Measurements from ENCODE around the gene FBXO44.
"Not testable (repeated sequence)": the region's sequence is repeated elsewhere in the genome, so short reads cannot be mapped to it uniquely, and the experiment has no call there.

FBXO44 gene

GRCh38 chr1:11638121-11638520 lies 16.6 kb upstream of the FBXO44 start:
- DNase-seq (ENCODE audit: low read depth) = no peak
- no peak overlapping the region for H3K4me3 ChIP-seq (ENCODE audit: low read depth, low read length)
- in situ Hi-C loops (cut with HindIII; ENCODE audit: low sequenced_read_pairs) = loop anchor here (5.0 kb wide), 1 partner anchor 396 kb away; no protein-coding TSS in a partner anchor
- TF ChIP-seq CTCF (IDR thresholded peaks at IDR 0.05; ENCODE audit: low read depth, low read length, missing control alignments) = no peak

GRCh38 chr1:11639372-11639771 lies 15.3 kb upstream of the FBXO44 start:
- no peak for DNase-seq (ENCODE audit: low read depth)
- no peak overlapping the region for H3K4me3 ChIP-seq (ENCODE audit: low read depth, low read length)
- in situ Hi-C loops (cut with HindIII; ENCODE audit: low sequenced_read_pairs) = loop anchor here (5.0 kb wide), 1 partner anchor 397 kb away; no protein-coding TSS in a partner anchor
- no peak for TF ChIP-seq CTCF (IDR thresholded peaks at IDR 0.05; ENCODE audit: low read depth, low read length, missing control alignments)

- DNase-seq (ENCODE audit: low read depth) = no peak
- no peak overlapping the region for H3K4me3 ChIP-seq (ENCODE audit: low read depth, low read length)
- in situ Hi-C loops (cut with HindIII; ENCODE audit: low sequenced_read_pairs) = no loop called here
- no peak for TF ChIP-seq CTCF (IDR thresholded peaks at IDR 0.05; ENCODE audit: low read depth, low read length, missing control alignments)
These were observed 14.6 kb upstream of the FBXO44 start for GRCh38 chr1:11640101-11640500.

- in situ Hi-C loops (cut with HindIII; ENCODE audit: low sequenced_read_pairs) = no loop called here
- TF ChIP-seq CTCF (IDR thresholded peaks at IDR 0.05; ENCODE audit: low read depth, low read length, missing control alignments) = no peak
- no peak overlapping the region for H3K4me3 ChIP-seq (ENCODE audit: low read depth, low read length)
- no peak for DNase-seq (ENCODE audit: low read depth)
These were observed 13.7 kb upstream of the FBXO44 start for GRCh38 chr1:11640944-11641343.

GRCh38 chr1:11641776-11642305 lies 12.8 kb upstream of the FBXO44 start:
- in situ Hi-C loops (cut with HindIII; ENCODE audit: low sequenced_read_pairs) = no loop called here
- no peak overlapping the region for H3K4me3 ChIP-seq (ENCODE audit: low read depth, low read length)
- DNase-seq (ENCODE audit: low read depth) = no peak
- no peak for TF ChIP-seq CTCF (IDR thresholded peaks at IDR 0.05; ENCODE audit: low read depth, low read length, missing control alignments)

- DNase-seq (ENCODE audit: low read depth) = peak; percentile 36
- H3K4me3 ChIP-seq (ENCODE audit: low read depth, low read length); in situ Hi-C loops (cut with HindIII; ENCODE audit: low sequenced_read_pairs): not testable (repeated sequence)
- peak; percentile 97 for TF ChIP-seq CTCF (IDR thresholded peaks at IDR 0.05; ENCODE audit: low read depth, low read length, missing control alignments)
These were observed 12.2 kb upstream of the FBXO44 start for GRCh38 chr1:11642418-11643017.
